ENCODE measurements around the gene BAMBI.

DNA sequence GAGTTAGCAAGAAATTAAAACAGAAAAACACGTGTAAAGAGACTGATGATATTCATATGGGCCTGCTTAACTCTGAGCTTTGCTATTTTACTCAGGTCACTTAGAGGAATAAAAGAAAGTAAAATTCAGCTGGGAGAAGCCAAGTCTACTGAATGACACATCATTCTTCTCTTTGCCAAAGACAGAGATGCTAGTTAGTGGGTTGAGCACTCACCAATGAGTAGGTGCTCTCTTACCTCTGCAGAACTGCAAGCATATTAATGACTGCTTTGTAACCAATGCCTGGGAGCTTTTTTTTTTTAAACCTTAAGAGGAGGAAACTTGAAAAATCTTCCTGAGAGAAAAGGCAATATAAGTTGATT, 44.8 kb upstream of the BAMBI start:
- TF ChIP-seq EZH2 (IDR thresholded peaks at IDR 0.05; ENCODE audit: borderline replicate concordance, low read length): no peak
- TF ChIP-seq, protein P1, sequence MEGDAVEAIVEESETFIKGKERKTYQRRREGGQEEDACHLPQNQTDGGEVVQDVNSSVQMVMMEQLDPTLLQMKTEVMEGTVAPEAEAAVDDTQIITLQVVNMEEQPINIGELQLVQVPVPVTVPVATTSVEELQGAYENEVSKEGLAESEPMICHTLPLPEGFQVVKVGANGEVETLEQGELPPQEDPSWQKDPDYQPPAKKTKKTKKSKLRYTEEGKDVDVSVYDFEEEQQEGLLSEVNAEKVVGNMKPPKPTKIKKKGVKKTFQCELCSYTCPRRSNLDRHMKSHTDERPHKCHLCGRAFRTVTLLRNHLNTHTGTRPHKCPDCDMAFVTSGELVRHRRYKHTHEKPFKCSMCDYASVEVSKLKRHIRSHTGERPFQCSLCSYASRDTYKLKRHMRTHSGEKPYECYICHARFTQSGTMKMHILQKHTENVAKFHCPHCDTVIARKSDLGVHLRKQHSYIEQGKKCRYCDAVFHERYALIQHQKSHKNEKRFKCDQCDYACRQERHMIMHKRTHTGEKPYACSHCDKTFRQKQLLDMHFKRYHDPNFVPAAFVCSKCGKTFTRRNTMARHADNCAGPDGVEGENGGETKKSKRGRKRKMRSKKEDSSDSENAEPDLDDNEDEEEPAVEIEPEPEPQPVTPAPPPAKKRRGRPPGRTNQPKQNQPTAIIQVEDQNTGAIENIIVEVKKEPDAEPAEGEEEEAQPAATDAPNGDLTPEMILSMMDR (IDR thresholded peaks at IDR 0.05; ENCODE audit: low read length): no peak
